H1 (cell line): ENCODE data around the gene PPP2R3B. TPM values are rescaled to one million over a fixed set of nuclear protein-coding genes. Genes with fewer than 3 reads are reported as not detected.

ENCODE experiments used
- CTCF ChIA-PET: fragments of 300-600 bp; sonication (Branson Sonifier 250); formaldehyde crosslinking; loops from one replicate; lab custom pipeline; 2021; ENCODE audit not compliant: partially characterized antibody; lab: Charles Lee
- POLR2A ChIA-PET: fragments of 300-600 bp; sonication (Branson Sonifier 250); formaldehyde crosslinking; loops from one replicate; lab custom pipeline; 2021; ENCODE audit warnings: inconsistent platforms; ENCODE audit not compliant: partially characterized antibody; lab: Charles Lee
- DNase-seq, 2 experiments: peaks; one replicate each; pipeline versions ENCODE4 v3.0.0 to v3.0.0-alpha.2; 2010 to 2022; ENCODE audit warnings: low spot score in 2 of 2, low read depth in 1 of 2, mixed read lengths in 1 of 2
- FAIRE-seq: peaks from 2 replicates; lab custom pipeline; 2011; peaks lifted over from hg19 to GRCh38; lab: Jason Lieb, UNC
- H2AFZ ChIP-seq: 2 replicates; pipeline ENCODE4 v1.8.1; 2012; ENCODE audit warnings: low read length, inconsistent platforms
- H2AK5ac ChIP-seq: 2 replicates; pipeline ENCODE4 v1.6.1; 2013; ENCODE audit warnings: low read depth, low read length
- H2BK120ac ChIP-seq: replicated peaks from 2 replicates; pipeline ENCODE3; 2013; ENCODE audit warnings: low read depth, low read length, inconsistent platforms
- H2BK12ac ChIP-seq: 2 replicates; pipeline ENCODE4 v1.6.1; 2013; ENCODE audit warnings: low read depth, low read length
- H2BK15ac ChIP-seq: 2 replicates; pipeline ENCODE4 v1.6.1; 2013; ENCODE audit warnings: low read length
- H2BK20ac ChIP-seq: 2 replicates; pipeline ENCODE4 v1.6.1; 2013; ENCODE audit warnings: low read length
- H2BK5ac ChIP-seq: 2 replicates; pipeline ENCODE4 v1.6.1; 2013; ENCODE audit warnings: low read depth, low read length
- H3K14ac ChIP-seq: 2 replicates; pipeline ENCODE4 v1.6.1; 2013; ENCODE audit warnings: inconsistent platforms; ENCODE audit not compliant: insufficient read length
- H3K18ac ChIP-seq: 2 replicates; pipeline ENCODE4 v1.6.1; 2013; ENCODE audit warnings: low read length; ENCODE audit errors: extremely low read depth
- H3K23ac ChIP-seq: 2 replicates; pipeline ENCODE4 v1.6.1; 2013; ENCODE audit warnings: inconsistent platforms; ENCODE audit not compliant: insufficient read length
- H3K23me2 ChIP-seq: 2 replicates; pipeline ENCODE4 v1.6.1; 2013; ENCODE audit warnings: low read depth, low read length
- H3K27ac ChIP-seq: 2 replicates; pipeline ENCODE4 v1.6.1; 2011; ENCODE audit warnings: low read depth, low read length, inconsistent platforms
- H3K27me3 ChIP-seq, 4 experiments: replicated peaks in 1 of 4; 1 replicate in 1 of 4; 2 replicates in 3 of 4; pipeline versions ENCODE4 v1.6.1 to v1.8.1; 2011 to 2013; ENCODE audit warnings: low read length in 3 of 4, mild to moderate bottlenecking in 3 of 4, inconsistent platforms in 2 of 4, mixed read lengths in 2 of 4, moderate library complexity in 1 of 4; ENCODE audit not compliant: control insufficient read depth in 3 of 4, insufficient read depth in 3 of 4; ENCODE audit errors: extremely low read depth in 1 of 4
- H3K36me3 ChIP-seq, 4 experiments: 2 replicates each; pipeline versions ENCODE4 v1.6.1 to v1.8.1; 2011 to 2013; ENCODE audit warnings: mild to moderate bottlenecking in 4 of 4, low read length in 3 of 4, moderate library complexity in 2 of 4, control low read depth in 1 of 4, inconsistent platforms in 1 of 4; ENCODE audit not compliant: insufficient read depth in 4 of 4, control insufficient read depth in 2 of 4
- H3K4ac ChIP-seq: replicated peaks from 2 replicates; pipeline ENCODE3; 2013; ENCODE audit warnings: low read length, low read depth, mixed read lengths, inconsistent platforms; ENCODE audit not compliant: insufficient read length
- H3K4me1 ChIP-seq, 4 experiments: replicated peaks in 1 of 4; 1 replicate in 1 of 4; 2 replicates in 3 of 4; pipeline versions ENCODE4 v1.6.1 to v1.8.1; 2011 to 2013; ENCODE audit warnings: low read length in 3 of 4, inconsistent platforms in 2 of 4, mixed read lengths in 1 of 4; ENCODE audit not compliant: insufficient read depth in 4 of 4, control insufficient read depth in 3 of 4
- H3K4me2 ChIP-seq, 2 experiments: 2 replicates each; pipeline versions ENCODE4 v1.6.1 to v1.8.1; 2011 to 2013; ENCODE audit warnings: low read depth in 2 of 2, low read length in 2 of 2, control low read depth in 1 of 2, inconsistent platforms in 1 of 2, mild to moderate bottlenecking in 1 of 2; ENCODE audit not compliant: insufficient read depth in 1 of 2
- H3K4me3 ChIP-seq, 4 experiments: fragments of 200-600, 300-600 bp in 1 of 4; sonication (generic), shearing (Covaris generic), sonication (Bioruptor Twin) in 1 of 4; 2 replicates each; pipeline versions ENCODE4 v1.5.1 to v1.8.1; 2011 to 2016; ENCODE audit warnings: low read length in 4 of 4, low read depth in 3 of 4, control low read depth in 2 of 4, inconsistent platforms in 2 of 4, mild to moderate bottlenecking in 2 of 4, mixed read lengths in 1 of 4, moderate library complexity in 1 of 4; ENCODE audit not compliant: insufficient read depth in 2 of 4; ENCODE audit errors: extremely low read depth in 1 of 4
- H3K56ac ChIP-seq: replicated peaks from 2 replicates; pipeline ENCODE3; 2013; ENCODE audit warnings: low read depth, mild to moderate bottlenecking, mixed read lengths, low read length, inconsistent platforms; ENCODE audit not compliant: insufficient read length
- H3K79me1 ChIP-seq: 2 replicates; pipeline ENCODE4 v1.6.1; 2013; ENCODE audit warnings: low read depth, low read length, control low read depth
- H3K79me2 ChIP-seq, 2 experiments: 2 replicates each; pipeline versions ENCODE4 v1.6.1 to v1.8.1; 2012 to 2013; ENCODE audit warnings: low read length in 2 of 2, mild to moderate bottlenecking in 2 of 2, inconsistent platforms in 1 of 2; ENCODE audit not compliant: insufficient read depth in 2 of 2, control insufficient read depth in 1 of 2
- H3K9ac ChIP-seq, 4 experiments: replicated peaks in 1 of 4; 1 replicate in 1 of 4; 2 replicates in 3 of 4; pipeline versions ENCODE4 v1.6.1 to v1.8.1; 2011 to 2013; ENCODE audit warnings: low read depth in 3 of 4, low read length in 3 of 4, control low read depth in 2 of 4, mild to moderate bottlenecking in 2 of 4, moderate library complexity in 2 of 4, inconsistent platforms in 1 of 4; ENCODE audit errors: extremely low read depth in 1 of 4
- H3K9me3 ChIP-seq, 2 experiments: 2 replicates each; pipeline versions ENCODE4 v1.6.1 to v1.8.1; 2012 to 2013; ENCODE audit warnings: mild to moderate bottlenecking in 2 of 2, moderate library complexity in 2 of 2, control low read depth in 1 of 2, inconsistent platforms in 1 of 2, low read depth in 1 of 2, low read length in 1 of 2, mixed read lengths in 1 of 2; ENCODE audit not compliant: insufficient read depth in 2 of 2
- H4K20me1 ChIP-seq, 2 experiments: replicated peaks in 1 of 2; 2 replicates each; pipeline versions ENCODE3 to v1.8.1; 2011 to 2013; ENCODE audit warnings: inconsistent platforms in 2 of 2, low read length in 2 of 2, mild to moderate bottlenecking in 1 of 2; ENCODE audit not compliant: insufficient read depth in 2 of 2, control insufficient read depth in 1 of 2
- H4K5ac ChIP-seq: 2 replicates; pipeline ENCODE4 v1.6.1; 2013; ENCODE audit warnings: low read length, low read depth, mixed read lengths, inconsistent platforms; ENCODE audit not compliant: insufficient read length
- H4K8ac ChIP-seq: 2 replicates; pipeline ENCODE4 v1.8.0; 2013; ENCODE audit warnings: mild to moderate bottlenecking, moderate library complexity, low read length, inconsistent platforms; ENCODE audit not compliant: insufficient read depth; ENCODE audit errors: extremely low read depth
- H4K91ac ChIP-seq: replicated peaks from 2 replicates; pipeline ENCODE3; 2013; ENCODE audit warnings: low read length, mixed read lengths, inconsistent platforms; ENCODE audit not compliant: insufficient read length
- BACH1 ChIP-seq: IDR thresholded peaks from 2 replicates; pipeline ENCODE4 v1.6.1; 2012; ENCODE audit warnings: low read length, improper control_type of control experiment
- EGR1 ChIP-seq: IDR thresholded peaks from 2 replicates; pipeline ENCODE4 v1.6.1; 2011; ENCODE audit warnings: low read depth, low read length, borderline replicate concordance
- GTF2F1 ChIP-seq: IDR thresholded peaks from 2 replicates; pipeline ENCODE4 v1.6.1; 2012; ENCODE audit warnings: low read depth, low read length, improper control_type of control experiment, borderline replicate concordance
- HDAC6 ChIP-seq: IDR thresholded peaks from one replicate; pipeline ENCODE4 v1.7.1; 2012; ENCODE audit warnings: low read depth, mild to moderate bottlenecking, inconsistent platforms, low read length, moderate library complexity
- KDM1A ChIP-seq: fragments of 200-600, 300-600 bp; sonication (generic); IDR thresholded peaks from 2 replicates; pipeline ENCODE4 v1.7.1; 2016; ENCODE audit warnings: mild to moderate bottlenecking, low read length, borderline replicate concordance
- KDM5A ChIP-seq: fragments of 200-600 bp; IDR thresholded peaks from 2 replicates; pipeline ENCODE4 v1.7.1; 2012; ENCODE audit warnings: mild to moderate bottlenecking, low read length, inconsistent platforms, mixed read lengths
- MAFK ChIP-seq: IDR thresholded peaks from 2 replicates; pipeline ENCODE4 v1.6.1; 2012; ENCODE audit warnings: low read depth, mild to moderate bottlenecking, improper control_type of control experiment, low read length
- NRF1 ChIP-seq: IDR thresholded peaks from 2 replicates; pipeline ENCODE4 v1.6.1; 2011; ENCODE audit warnings: mild to moderate bottlenecking, low read depth, low read length, improper control_type of control experiment
- SAP30 ChIP-seq: fragments of 300-600 bp; sonication (generic); IDR thresholded peaks from 2 replicates; pipeline ENCODE4 v1.7.1; 2012; ENCODE audit warnings: low read length, moderate library complexity, mild to moderate bottlenecking, inconsistent platforms; ENCODE audit not compliant: insufficient read depth, insufficient replicate concordance
- SIN3A ChIP-seq, 2 experiments: IDR thresholded peaks in 1 of 2; conservative IDR thresholded peaks in 1 of 2; 2 replicates each; pipeline ENCODE4 v1.6.1; 2011 to 2012; ENCODE audit warnings: low read length in 2 of 2, improper control_type of control experiment in 1 of 2, low read depth in 1 of 2, mild to moderate bottlenecking in 1 of 2
- SP2 ChIP-seq: IDR thresholded peaks from 2 replicates; pipeline ENCODE4 v1.6.1; 2012; ENCODE audit warnings: mild to moderate bottlenecking, low read length, inconsistent platforms
- SP4 ChIP-seq: IDR thresholded peaks from 2 replicates; pipeline ENCODE4 v1.6.1; 2012; ENCODE audit warnings: low read length, inconsistent platforms
- SUZ12 ChIP-seq: fragments of 200-600 bp; sonication (generic); IDR thresholded peaks from 2 replicates; pipeline ENCODE4 v1.6.1; 2012; ENCODE audit warnings: mild to moderate bottlenecking, inconsistent platforms, low read length, moderate library complexity, mixed read lengths
- TAF7 ChIP-seq: optimal IDR thresholded peaks from 2 replicates; pipeline ENCODE3; 2011; ENCODE audit warnings: low read depth, mild to moderate bottlenecking, inconsistent platforms, low read length, moderate library complexity, borderline replicate concordance
- TBP ChIP-seq: IDR thresholded peaks from 2 replicates; pipeline ENCODE4 v1.6.1; 2011; ENCODE audit warnings: low read depth, low read length, improper control_type of control experiment
- WGBS, 2 experiments: shearing (Covaris generic) in 1 of 2; methylation state at CpG; one replicate each; pipeline versions ENCODE4 v1.1.6 to v1.1.7; 2013 to 2015; ENCODE audit warnings: low lambda C conversion rate in 2 of 2, mixed read lengths in 2 of 2, inconsistent platforms in 1 of 2, low coverage in 1 of 2, missing lambda C conversion rate in 1 of 2; ENCODE audit not compliant: insufficient replicate concordance in 2 of 2, insufficient coverage in 1 of 2, insufficient read length in 1 of 2; ENCODE audit errors: extremely low coverage in 1 of 2, missing lambda C conversion rate in 1 of 2; 5-methylcytosine and 5-hydroxymethylcytosine counted together
- polyA plus RNA-seq, 7 experiments: library from polyadenylated mRNA; depleted of rRNA in 3 of 7; stranded (reverse) in 5 of 7; unstranded in 2 of 7; fragments of >200 nt in 5 of 7; fragments of 200-250 nt in 2 of 7; gene quantifications; 1 replicate in 5 of 7; 2 replicates in 1 of 7; 4 replicates in 1 of 7; pipeline versions ENCODE4 v1.2.1 to v1.2.3, GENCODE V29; 2011 to 2013; ENCODE audit warnings: missing spikeins in 2 of 7, mixed read lengths in 2 of 7
- total RNA-seq: library from RNA; stranded (reverse); fragmentation: NEBNext Ultra II Directional; extraction: Animal tissue kit (Norgen Biotek cat#: 25700); gene quantifications from 2 replicates; pipeline ENCODE4 v1.2.1, GENCODE V29; 2021

The PPP2R3B gene
- total and polyA plus RNA-seq, 2 of the 8 experiments (the other 6 are each of a cell fraction or from before 2014, with no cell fraction given) = 47.6 to 86.7 TPM

DNA sequence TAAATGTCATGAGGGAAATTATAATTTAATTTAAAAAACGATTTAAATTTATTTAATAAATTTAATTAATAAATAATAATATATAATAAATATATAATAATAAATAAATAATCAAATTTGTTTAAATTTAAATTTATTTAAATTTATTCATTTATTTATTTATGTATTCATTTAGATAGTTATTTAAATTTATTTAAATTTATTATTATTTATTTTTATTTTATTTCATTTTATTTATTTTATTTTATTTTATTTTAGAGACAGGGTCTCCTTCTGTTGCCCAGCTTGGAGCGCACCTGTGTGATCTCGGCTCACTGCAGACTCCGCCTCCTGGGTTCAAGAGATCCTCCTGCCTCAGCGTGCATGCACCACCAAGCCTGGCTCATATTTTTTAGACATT, 18.4 kb upstream of the PPP2R3B start:
- peaks cover 3% of the 10 kb centered on the region; the same call in 1 of the 2 replicates for H3K23me2 ChIP-seq
- CTCF ChIA-PET = no interaction called here
- POLR2A ChIA-PET = no interaction called here
- H3K9ac ChIP-seq = no peak overlapping the region
- no peak overlapping the region for H4K5ac ChIP-seq
- H3K14ac ChIP-seq = no peak overlapping the region
- no peak overlapping the region for H3K4me2 ChIP-seq
- H4K20me1 ChIP-seq = peaks cover 0 to 3% of the 10 kb centered on the region in 2 experiments
- H4K8ac ChIP-seq = no peak overlapping the region
- H3K27me3 ChIP-seq = no peaks in the 10 kb centered on the region
- FAIRE-seq = no peak
- no peak overlapping the region for H3K27ac ChIP-seq
- no peak overlapping the region for H2AK5ac ChIP-seq
- no peaks in the 10 kb centered on the region for H3K36me3 ChIP-seq
- H3K4me3 ChIP-seq = no peak overlapping the region
- no peak for DNase-seq
- H2BK120ac ChIP-seq = no peak overlapping the region
- no peaks in the 10 kb centered on the region for H3K79me2 ChIP-seq
- WGBS, 2 experiments = 92% methylated on average over 5 of the region's 5 CpGs; no CpG with 5 or more reads in 1 of the 2 experiments
- peaks cover 0 to 14% of the 10 kb centered on the region in 2 experiments; a peak in 2 of 4 replicates for H3K9me3 ChIP-seq
- H3K56ac ChIP-seq = no peak overlapping the region
- no peak overlapping the region for H2BK20ac ChIP-seq
- H2BK15ac ChIP-seq = no peak overlapping the region
- no peak overlapping the region for H3K18ac ChIP-seq
- H3K4me1 ChIP-seq = no peaks in the 10 kb centered on the region
- no peak overlapping the region for H2BK5ac ChIP-seq
- no peak overlapping the region for H2BK12ac ChIP-seq
- H3K79me1 ChIP-seq = peaks cover 3% of the 10 kb centered on the region; the same call in 1 of the 2 replicates
- no peak overlapping the region for H3K4ac ChIP-seq
- no peak overlapping the region for H2AFZ ChIP-seq
- H3K23ac ChIP-seq = no peak overlapping the region
- no peak overlapping the region for H4K91ac ChIP-seq
- TF ChIP-seq SIN3A (conservative IDR thresholded peaks at IDR 0.05 in 1 of 2, IDR thresholded peaks at IDR 0.05 in 1 of 2; ENCODE audit: low read depth in 1 of 2, low read length in 2 of 2) (no peak), EGR1 (no peak), TAF7 (no peak), SAP30 (no peak), KDM1A (no peak), KDM5A (no peak), GTF2F1 (no peak), TBP (no peak), SP4 (no peak), SP2 (no peak), BACH1 (no peak), HDAC6 (no peak), NRF1 (no peak), SUZ12 (no peak), MAFK (no peak)
